Measurements from ENCODE around the gene NANOGP8. TPM values are rescaled to one million over a fixed set of nuclear protein-coding genes. Genes with fewer than 3 reads are reported as not detected.
"Not testable (repeated sequence)": the region's sequence is repeated elsewhere in the genome, so short reads cannot be mapped to it uniquely, and the experiment has no call there.

Gene NANOGP8
- total RNA-seq, 2 donors from 2014 or later: 0.34 TPM; not detected in 1

- DNase-seq (no peak), ATAC-seq (no peak)
- intact Hi-C loops (cut with DNase I, micrococcal nuclease): no loop called here
Measured at GRCh38 chr15:35101335-35101734, 16.2 kb upstream of the NANOGP8 start.

DNA sequence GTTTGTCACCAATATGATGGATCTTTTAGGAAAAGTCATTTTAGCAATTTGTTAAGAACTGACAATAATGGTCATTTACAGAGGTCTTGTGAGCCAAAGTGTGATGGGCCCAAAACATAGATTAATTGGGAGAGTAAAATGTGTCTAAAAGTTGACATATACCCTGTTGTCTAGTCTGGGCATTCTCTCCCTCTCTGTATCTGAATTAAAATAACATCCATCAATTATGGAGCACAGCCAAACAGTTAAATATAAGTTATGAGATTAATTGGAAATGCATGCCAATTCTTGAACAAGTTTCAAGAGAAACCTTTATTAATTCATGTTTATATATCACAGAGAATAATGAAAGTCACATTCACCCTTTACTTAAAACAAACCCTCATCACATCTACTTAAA lies 13.6 kb upstream of the NANOGP8 start:
- no peak for ATAC-seq
- DNase-seq: no peak
- intact Hi-C loops (cut with DNase I, micrococcal nuclease): no loop called here

- intact Hi-C loops (cut with DNase I, micrococcal nuclease): no loop called here
- ATAC-seq: no peak
- no peak for DNase-seq
Measured at GRCh38 chr15:35095941-35096340, 10.8 kb upstream of the NANOGP8 start.

DNA sequence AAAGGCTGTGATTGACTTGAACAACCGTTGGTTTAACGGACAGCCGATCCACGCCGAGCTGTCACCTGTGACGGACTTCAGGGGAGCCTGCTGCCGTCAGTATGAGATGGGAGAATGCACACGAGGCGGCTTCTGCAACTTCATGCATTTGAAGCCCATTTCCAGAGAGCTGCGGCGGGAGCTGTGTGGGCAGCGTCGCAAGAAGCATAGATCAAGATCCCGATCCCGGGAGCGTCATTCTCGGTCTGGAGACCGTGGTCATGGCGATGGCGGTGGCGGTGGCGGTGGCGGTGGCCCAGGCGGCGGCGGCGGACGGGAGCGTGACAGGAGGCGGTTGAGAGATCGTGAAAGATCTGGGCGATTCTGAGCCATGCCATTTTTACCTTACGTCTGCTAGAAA lies 7.8 kb upstream of the NANOGP8 start:
- no peak for DNase-seq

GRCh38 chr15:35092311-35092710 lies 7.2 kb upstream of the NANOGP8 start:
- ATAC-seq (no peak), DNase-seq (no peak)
- intact Hi-C loops (cut with DNase I, micrococcal nuclease): no loop called here

More for the DNA sequence above, 7.8 kb upstream of the NANOGP8 start:
- intact Hi-C loops (cut with DNase I, micrococcal nuclease): no loop called here
- no peak for ATAC-seq

DNA sequence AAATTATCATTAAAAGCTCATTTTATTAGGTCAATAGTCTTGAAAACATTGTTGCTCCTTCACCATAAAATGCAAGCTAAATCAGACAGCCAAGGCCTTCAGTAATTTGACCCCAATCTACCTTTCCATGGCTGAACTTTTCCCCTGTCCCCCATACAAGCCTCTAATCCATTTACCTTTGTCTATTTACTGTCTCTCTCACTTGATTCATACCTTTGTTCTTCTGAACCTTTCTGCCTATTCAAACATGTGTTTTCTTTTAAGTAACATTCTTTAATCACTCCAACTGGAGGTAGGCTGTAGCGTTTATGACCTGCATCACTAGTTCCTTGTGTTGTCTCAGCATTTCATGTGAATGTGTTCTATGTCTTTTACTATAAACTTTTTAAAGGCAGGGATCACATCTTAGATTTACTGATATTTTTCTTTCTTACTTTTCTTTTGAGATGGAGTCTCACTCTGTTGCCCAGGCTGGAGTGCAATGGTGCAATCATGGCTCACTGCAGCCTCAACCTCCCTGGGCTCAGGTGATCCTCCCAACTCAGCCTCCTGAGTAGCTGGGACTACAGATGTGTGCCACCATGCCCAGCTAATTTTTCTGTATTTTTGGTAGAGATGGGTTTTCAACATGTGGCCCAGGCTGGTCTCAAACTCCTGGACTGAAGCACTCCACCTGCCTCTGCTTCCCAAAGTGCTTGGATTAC lies 5.2 kb upstream of the NANOGP8 start:
- intact Hi-C loops (cut with DNase I, micrococcal nuclease): no loop called here
- ATAC-seq: no peak

DNA sequence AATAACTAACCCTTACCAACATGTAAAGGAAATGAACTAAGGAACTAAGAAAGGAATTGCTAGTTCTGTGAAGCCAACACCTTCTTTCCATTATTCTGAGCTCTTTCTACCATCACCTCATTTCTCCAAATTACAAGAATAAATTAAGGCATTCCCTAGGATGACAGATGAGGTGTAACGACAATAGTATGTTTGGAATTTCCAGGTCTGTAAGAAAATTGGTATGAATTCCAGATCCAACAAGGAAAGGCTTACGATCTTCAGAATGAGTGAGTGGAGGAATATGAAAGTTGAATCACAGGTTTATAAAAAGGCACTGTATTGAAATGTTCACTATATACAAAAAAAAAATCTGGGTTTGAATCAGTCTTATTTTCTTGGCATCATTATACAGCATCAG lies 4.5 kb upstream of the NANOGP8 start:
- DNase-seq (no peak), ATAC-seq (no peak)
- intact Hi-C loops (cut with DNase I, micrococcal nuclease): no loop called here

More for the DNA sequence above, 5.2 kb upstream of the NANOGP8 start:
- no peak for DNase-seq

- DNase-seq (no peak), ATAC-seq (no peak)
- intact Hi-C loops (cut with DNase I, micrococcal nuclease): no loop called here
Measured at GRCh38 chr15:35088329-35088728, 3.2 kb upstream of the NANOGP8 start.

GRCh38 chr15:35087759-35088158 lies 2.7 kb upstream of the NANOGP8 start:
- DNase-seq: no peak
- intact Hi-C loops (cut with DNase I, micrococcal nuclease): no loop called here
- no peak for ATAC-seq

- ATAC-seq; DNase-seq; intact Hi-C loops (cut with DNase I, micrococcal nuclease): not testable (repeated sequence)
Measured at GRCh38 chr15:35082371-35083348, 2.4 kb downstream of the NANOGP8 start.

DNA sequence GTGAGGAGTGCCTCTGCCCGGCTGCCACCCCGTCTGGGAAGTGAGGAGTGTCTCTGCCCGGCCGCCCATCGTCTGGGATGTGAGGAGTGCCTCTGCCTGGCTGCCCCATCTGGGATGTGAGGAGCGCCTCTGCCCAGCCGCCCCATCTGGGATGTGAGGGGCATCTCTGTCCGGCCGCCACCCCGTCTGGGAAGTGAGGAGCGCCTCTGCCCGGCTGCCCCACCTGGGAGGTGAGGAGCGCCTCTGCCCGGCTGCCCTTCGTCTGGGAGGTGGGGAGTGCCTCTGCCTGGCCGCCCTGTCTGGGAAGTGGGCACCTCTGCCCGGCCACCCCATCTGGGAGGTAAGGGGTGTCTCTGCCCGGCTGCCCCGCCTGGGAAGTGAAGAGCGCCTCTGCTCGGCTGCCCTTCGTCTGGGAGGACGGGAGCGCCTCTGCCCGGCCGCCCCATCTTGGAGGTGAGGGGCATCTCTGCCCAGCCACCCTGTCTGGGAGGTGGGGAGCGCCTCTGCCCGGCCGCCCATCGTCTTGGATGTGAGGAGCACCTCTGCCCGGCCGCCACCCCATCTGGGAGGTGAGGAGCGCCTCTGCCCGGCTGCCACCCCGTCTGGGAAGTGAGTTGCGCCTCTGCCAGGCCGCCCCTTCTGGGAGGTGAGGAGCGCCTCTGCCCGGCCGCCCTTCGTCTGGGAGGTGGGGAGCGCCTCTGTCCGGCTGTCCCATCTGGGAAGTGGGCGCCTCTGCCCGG lies 3.3 kb downstream of the NANOGP8 start:
- intact Hi-C loops (cut with DNase I, micrococcal nuclease); ATAC-seq; DNase-seq: not testable (repeated sequence)

- no peak for ATAC-seq
- DNase-seq: no peak
- intact Hi-C loops (cut with DNase I, micrococcal nuclease): no loop called here
Measured at GRCh38 chr15:35080226-35080625, 4.9 kb downstream of the NANOGP8 start.

GRCh38 chr15:35078221-35078915 lies 6.7 kb downstream of the NANOGP8 start:
- intact Hi-C loops (cut with DNase I, micrococcal nuclease): loop anchor here in 1 of 2 donors (10.0 kb wide), 1 partner anchor 366 kb away; no protein-coding TSS in a partner anchor
- peak; percentile 61 for ATAC-seq
- DNase-seq: no peak

DNA sequence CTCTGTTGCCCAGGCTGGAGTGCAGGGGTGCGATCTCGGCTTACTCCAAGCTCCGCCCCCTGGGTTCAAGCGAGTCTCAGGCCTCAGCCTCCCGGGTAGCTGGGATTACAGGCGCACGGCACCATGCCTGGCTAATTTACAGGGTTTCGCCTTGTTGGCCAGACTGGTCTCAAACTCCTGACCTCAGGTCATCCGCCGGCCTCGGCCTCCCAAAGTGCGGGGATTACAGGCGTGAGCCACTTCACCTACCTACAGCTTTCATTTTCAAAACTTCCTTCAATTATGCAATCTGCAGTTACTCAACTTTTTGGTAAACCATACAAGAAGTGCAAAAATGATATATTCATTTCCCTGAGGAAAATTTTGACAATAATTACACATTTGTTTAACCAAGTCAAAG lies 14.0 kb downstream of the NANOGP8 start:
- no peak for ATAC-seq
- no peak for DNase-seq
- intact Hi-C loops (cut with DNase I, micrococcal nuclease): loop anchor here in 1 of 2 donors (10.0 kb wide), 1 partner anchor 374 kb away; no protein-coding TSS in a partner anchor

- intact Hi-C loops (cut with DNase I, micrococcal nuclease): no loop called here
- ATAC-seq: no peak
- DNase-seq: no peak
Measured at GRCh38 chr15:35068846-35069475, 16.1 kb downstream of the NANOGP8 start.

DNA sequence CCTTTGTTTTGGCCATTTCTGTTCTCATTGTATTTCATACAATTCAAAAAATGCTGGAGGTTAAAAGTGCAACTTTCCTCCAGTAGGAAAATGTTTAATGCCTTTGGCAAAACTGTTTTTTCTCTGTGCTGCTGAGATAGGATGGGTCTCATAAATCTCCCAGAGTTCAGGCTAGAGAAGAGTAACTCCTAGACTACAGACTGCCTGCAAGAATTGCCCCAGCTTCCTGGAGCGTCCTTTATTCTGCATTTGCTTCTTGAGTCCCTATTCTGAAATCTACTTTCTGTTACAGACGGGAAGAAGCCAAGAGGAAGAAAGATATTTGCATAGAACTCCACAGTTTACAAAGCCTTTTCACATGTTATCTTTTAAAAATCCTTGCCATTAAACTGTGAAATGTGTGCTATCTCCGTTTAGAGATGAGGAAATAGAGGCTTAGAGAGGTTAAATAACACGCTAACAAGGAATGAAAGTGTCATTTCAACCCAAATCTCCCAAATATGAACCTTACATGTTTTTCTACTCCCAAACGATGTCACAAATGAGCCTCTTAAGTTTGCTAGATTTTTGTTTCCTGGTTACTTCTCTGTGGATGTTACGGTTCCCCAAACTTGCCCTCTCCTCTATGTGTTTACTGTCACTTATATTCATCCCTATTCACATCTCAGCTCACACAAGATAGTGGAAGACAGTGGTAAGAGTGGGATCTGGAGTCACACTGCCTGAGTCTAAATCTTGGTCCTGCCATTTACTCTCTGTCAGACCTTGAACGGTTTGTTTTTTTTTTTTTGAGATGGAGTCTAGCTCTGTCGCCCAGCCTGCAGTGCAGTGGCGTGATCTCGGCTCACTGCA lies 17.4 kb downstream of the NANOGP8 start:
- no peak for ATAC-seq
- no peak for DNase-seq
- intact Hi-C loops (cut with DNase I, micrococcal nuclease): no loop called here

DNA sequence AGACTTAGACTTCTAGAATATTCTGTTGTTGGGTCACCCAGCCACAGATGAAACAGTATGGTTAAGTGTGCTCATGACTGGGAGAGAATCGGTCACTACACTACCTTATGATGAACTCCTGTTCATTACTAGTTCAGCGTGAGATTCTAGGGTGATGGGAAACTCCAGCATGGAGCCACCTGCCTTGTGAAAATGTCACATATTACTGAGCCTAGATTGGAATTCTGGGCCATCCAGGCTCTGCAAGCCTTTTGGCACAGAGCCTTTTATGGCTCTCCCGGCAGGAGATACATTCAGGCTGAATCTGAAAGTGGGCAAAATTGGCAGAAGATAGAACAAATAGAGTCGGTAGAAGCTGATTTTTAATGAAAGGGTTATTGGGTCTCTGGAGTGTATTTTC lies 19.0 kb downstream of the NANOGP8 start:
- intact Hi-C loops (cut with DNase I, micrococcal nuclease): no loop called here
- DNase-seq: no peak
- no peak for ATAC-seq

All from left colon (tissue), 2 donors.